Measurements from ENCODE around the gene C1orf52.

DNA sequence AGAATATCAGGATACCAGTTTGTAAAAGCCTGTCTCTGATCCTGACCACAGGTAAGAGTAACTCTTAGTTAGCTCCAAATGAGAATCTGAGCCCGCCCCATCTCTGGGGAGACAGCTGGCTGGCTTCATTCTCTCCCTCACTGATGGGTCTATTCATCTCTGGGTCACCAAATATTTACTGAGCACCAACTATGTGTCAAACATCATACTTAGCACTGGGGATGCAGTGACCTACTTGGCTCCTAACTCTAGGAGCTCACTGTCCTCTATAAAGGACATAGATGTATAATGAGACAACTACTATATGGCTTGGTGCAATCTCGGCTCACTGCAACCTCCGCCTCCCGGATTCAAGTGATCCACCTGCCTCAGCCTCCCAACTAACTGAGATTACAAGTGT lies 46.8 kb upstream of the C1orf52 start:
- TF ChIP-seq CTCF (IDR thresholded peaks at IDR 0.05) (no peak), POLR2A (IDR thresholded peaks at IDR 0.05) (no peak)
